Measurements from ENCODE around the gene TMPRSS4.

DNA sequence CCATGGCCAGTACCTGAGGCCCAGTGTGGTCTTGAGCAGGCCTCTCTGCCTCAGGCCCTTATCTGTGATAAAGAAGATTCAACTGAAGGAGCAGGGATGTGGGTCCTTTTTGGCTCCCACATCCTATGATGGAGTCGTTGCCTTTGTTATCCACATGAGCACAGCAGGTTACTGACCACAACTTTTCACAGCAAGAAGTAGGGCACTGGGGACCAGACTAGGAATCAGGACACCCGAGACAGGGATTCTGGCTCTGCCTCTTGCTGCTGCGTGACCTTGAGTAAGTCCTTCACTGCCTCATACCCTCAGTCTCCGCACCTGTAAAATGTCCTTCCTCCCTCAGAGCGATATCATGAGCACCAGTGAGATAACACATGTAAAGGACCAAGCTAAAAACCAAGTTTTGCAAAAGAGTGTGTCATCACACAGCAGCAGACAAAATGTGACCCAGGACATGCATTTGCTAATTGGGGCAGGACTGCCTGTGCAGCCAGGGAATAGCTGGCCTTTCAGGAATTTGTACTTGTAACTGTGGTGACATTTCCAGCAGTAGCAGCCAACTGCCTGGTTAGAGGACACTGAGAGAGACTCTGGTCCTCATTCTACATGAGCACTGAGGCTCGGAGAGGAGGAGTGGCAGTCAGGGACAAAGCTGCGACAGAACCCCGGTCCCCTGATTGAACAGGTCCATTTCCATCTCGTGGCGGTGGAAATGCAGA, 23.1 kb downstream of the TMPRSS4 start:
- TF ChIP-seq, protein P1, sequence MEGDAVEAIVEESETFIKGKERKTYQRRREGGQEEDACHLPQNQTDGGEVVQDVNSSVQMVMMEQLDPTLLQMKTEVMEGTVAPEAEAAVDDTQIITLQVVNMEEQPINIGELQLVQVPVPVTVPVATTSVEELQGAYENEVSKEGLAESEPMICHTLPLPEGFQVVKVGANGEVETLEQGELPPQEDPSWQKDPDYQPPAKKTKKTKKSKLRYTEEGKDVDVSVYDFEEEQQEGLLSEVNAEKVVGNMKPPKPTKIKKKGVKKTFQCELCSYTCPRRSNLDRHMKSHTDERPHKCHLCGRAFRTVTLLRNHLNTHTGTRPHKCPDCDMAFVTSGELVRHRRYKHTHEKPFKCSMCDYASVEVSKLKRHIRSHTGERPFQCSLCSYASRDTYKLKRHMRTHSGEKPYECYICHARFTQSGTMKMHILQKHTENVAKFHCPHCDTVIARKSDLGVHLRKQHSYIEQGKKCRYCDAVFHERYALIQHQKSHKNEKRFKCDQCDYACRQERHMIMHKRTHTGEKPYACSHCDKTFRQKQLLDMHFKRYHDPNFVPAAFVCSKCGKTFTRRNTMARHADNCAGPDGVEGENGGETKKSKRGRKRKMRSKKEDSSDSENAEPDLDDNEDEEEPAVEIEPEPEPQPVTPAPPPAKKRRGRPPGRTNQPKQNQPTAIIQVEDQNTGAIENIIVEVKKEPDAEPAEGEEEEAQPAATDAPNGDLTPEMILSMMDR (conservative IDR thresholded peaks at IDR 0.05; ENCODE audit: low read depth in 2 of 2): no peak
- TF ChIP-seq POLR2AphosphoS5 (IDR thresholded peaks at IDR 0.05; ENCODE audit: low read depth) (no peak), JUNB (IDR thresholded peaks at IDR 0.05; ENCODE audit: unreplicated experiment) (no peak), EZH2 (IDR thresholded peaks at IDR 0.05; ENCODE audit: low read depth, unreplicated experiment) (no peak), EZH2phosphoT487 (IDR thresholded peaks at IDR 0.05; ENCODE audit: unreplicated experiment) (no peak), ZNF331 (CRISPR knock-in tag; IDR thresholded peaks at IDR 0.05; ENCODE audit: low read depth) (no peak), CREB1 (CRISPR knock-in tag; IDR thresholded peaks at IDR 0.05; ENCODE audit: low read depth) (no peak)
- TF ChIP-seq, protein P2, sequence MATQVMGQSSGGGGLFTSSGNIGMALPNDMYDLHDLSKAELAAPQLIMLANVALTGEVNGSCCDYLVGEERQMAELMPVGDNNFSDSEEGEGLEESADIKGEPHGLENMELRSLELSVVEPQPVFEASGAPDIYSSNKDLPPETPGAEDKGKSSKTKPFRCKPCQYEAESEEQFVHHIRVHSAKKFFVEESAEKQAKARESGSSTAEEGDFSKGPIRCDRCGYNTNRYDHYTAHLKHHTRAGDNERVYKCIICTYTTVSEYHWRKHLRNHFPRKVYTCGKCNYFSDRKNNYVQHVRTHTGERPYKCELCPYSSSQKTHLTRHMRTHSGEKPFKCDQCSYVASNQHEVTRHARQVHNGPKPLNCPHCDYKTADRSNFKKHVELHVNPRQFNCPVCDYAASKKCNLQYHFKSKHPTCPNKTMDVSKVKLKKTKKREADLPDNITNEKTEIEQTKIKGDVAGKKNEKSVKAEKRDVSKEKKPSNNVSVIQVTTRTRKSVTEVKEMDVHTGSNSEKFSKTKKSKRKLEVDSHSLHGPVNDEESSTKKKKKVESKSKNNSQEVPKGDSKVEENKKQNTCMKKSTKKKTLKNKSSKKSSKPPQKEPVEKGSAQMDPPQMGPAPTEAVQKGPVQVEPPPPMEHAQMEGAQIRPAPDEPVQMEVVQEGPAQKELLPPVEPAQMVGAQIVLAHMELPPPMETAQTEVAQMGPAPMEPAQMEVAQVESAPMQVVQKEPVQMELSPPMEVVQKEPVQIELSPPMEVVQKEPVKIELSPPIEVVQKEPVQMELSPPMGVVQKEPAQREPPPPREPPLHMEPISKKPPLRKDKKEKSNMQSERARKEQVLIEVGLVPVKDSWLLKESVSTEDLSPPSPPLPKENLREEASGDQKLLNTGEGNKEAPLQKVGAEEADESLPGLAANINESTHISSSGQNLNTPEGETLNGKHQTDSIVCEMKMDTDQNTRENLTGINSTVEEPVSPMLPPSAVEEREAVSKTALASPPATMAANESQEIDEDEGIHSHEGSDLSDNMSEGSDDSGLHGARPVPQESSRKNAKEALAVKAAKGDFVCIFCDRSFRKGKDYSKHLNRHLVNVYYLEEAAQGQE (IDR thresholded peaks at IDR 0.05; ENCODE audit: unreplicated experiment): no peak
